Nephron (organoid): ENCODE results near the gene NCK2.

ENCODE experiments used
- H3K27ac Mint-ChIP-seq, 3 experiments: 2 replicates each; pipeline ENCODE4 v1.8.0; 2020; ENCODE audit warnings: mixed read lengths in 3 of 3, mild to moderate bottlenecking in 2 of 3, moderate library complexity in 1 of 3
- H3K27me3 Mint-ChIP-seq: 2 replicates; pipeline ENCODE4 v1.8.0; 2021; ENCODE audit warnings: low read depth, mild to moderate bottlenecking, moderate library complexity, mixed read lengths
- H3K36me3 Mint-ChIP-seq: 2 replicates; pipeline ENCODE4 v1.8.0; 2020; ENCODE audit warnings: low read depth, mixed read lengths
- H3K4me1 Mint-ChIP-seq: 2 replicates; pipeline ENCODE4 v1.8.0; 2020; ENCODE audit warnings: mixed read lengths
- H3K4me3 Mint-ChIP-seq, 3 experiments: 2 replicates each; pipeline ENCODE4 v1.8.0; 2020; ENCODE audit warnings: mild to moderate bottlenecking in 3 of 3, mixed read lengths in 3 of 3, moderate library complexity in 2 of 3
- H3K9me3 Mint-ChIP-seq: 2 replicates; pipeline ENCODE4 v1.8.0; 2020; ENCODE audit warnings: mixed read lengths
- TF ChIP-seq, protein P1 (sequence below), 3 experiments: fragments of 200-600 bp; sonication (generic); IDR thresholded peaks; one replicate each; pipeline ENCODE4 v1.5.0; 2021; ENCODE audit warnings: antibody characterized with exemption in 3 of 3; ENCODE audit not compliant: unreplicated experiment in 3 of 3

The NCK2 gene

GRCh38 chr2:105711394-105711793 is 33.3 kb upstream of the NCK2 start:
- TF ChIP-seq, protein P1, sequence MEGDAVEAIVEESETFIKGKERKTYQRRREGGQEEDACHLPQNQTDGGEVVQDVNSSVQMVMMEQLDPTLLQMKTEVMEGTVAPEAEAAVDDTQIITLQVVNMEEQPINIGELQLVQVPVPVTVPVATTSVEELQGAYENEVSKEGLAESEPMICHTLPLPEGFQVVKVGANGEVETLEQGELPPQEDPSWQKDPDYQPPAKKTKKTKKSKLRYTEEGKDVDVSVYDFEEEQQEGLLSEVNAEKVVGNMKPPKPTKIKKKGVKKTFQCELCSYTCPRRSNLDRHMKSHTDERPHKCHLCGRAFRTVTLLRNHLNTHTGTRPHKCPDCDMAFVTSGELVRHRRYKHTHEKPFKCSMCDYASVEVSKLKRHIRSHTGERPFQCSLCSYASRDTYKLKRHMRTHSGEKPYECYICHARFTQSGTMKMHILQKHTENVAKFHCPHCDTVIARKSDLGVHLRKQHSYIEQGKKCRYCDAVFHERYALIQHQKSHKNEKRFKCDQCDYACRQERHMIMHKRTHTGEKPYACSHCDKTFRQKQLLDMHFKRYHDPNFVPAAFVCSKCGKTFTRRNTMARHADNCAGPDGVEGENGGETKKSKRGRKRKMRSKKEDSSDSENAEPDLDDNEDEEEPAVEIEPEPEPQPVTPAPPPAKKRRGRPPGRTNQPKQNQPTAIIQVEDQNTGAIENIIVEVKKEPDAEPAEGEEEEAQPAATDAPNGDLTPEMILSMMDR (IDR thresholded peaks at IDR 0.05; ENCODE audit: unreplicated experiment in 3 of 3): no peak
- H3K27ac Mint-ChIP-seq: no peak overlapping the region
- no peaks in the 10 kb centered on the region for H3K36me3 Mint-ChIP-seq
- peaks cover 6% of the 10 kb centered on the region for H3K27me3 Mint-ChIP-seq
- no peaks in the 10 kb centered on the region for H3K9me3 Mint-ChIP-seq
- H3K4me1 Mint-ChIP-seq: peaks cover 12% of the 10 kb centered on the region
- no peak overlapping the region for H3K4me3 Mint-ChIP-seq

GRCh38 chr2:105712166-105712915 is 32.4 kb upstream of the NCK2 start:
- H3K9me3 Mint-ChIP-seq: no peaks in the 10 kb centered on the region

GRCh38 chr2:105712981-105713596 is 31.6 kb upstream of the NCK2 start:
- Mint-ChIP-seq H3K4me1 (peaks cover 12% of the 10 kb centered on the region), H3K4me3 (no peak overlapping the region), H3K27ac (no peak overlapping the region), H3K9me3 (no peaks in the 10 kb centered on the region), H3K27me3 (peaks cover 6% of the 10 kb centered on the region), H3K36me3 (no peaks in the 10 kb centered on the region)
- TF ChIP-seq, protein P1 (IDR thresholded peaks at IDR 0.05; ENCODE audit: unreplicated experiment in 3 of 3): no peak

More at GRCh38 chr2:105712166-105712915, 32.4 kb upstream of the NCK2 start:
- Mint-ChIP-seq H3K4me3 (no peak overlapping the region), H3K27ac (no peak overlapping the region), H3K4me1 (peaks cover 12% of the 10 kb centered on the region), H3K36me3 (no peaks in the 10 kb centered on the region), H3K27me3 (peaks cover 6% of the 10 kb centered on the region)
- TF ChIP-seq, protein P1 (IDR thresholded peaks at IDR 0.05; ENCODE audit: unreplicated experiment in 3 of 3): no peak

- TF ChIP-seq, protein P1 (IDR thresholded peaks at IDR 0.05; ENCODE audit: unreplicated experiment in 3 of 3): no peak
- Mint-ChIP-seq H3K9me3 (no peaks in the 10 kb centered on the region), H3K27ac (no peak overlapping the region), H3K27me3 (peaks cover 6% of the 10 kb centered on the region), H3K36me3 (no peaks in the 10 kb centered on the region), H3K4me1 (peaks cover 12% of the 10 kb centered on the region), H3K4me3 (no peak overlapping the region)
Measured at GRCh38 chr2:105714141-105714540, 30.6 kb upstream of the NCK2 start.

GRCh38 chr2:105718846-105719481 is 25.7 kb upstream of the NCK2 start:
- Mint-ChIP-seq H3K9me3 (no peaks in the 10 kb centered on the region), H3K4me1 (peaks cover 4% of the 10 kb centered on the region), H3K4me3 (no peak overlapping the region), H3K27ac (no peak overlapping the region), H3K27me3 (peaks cover 12% of the 10 kb centered on the region), H3K36me3 (no peaks in the 10 kb centered on the region)
- TF ChIP-seq, protein P1 (IDR thresholded peaks at IDR 0.05; ENCODE audit: unreplicated experiment in 3 of 3): no peak
